ENCODE data around the gene ZSWIM6.
"Not testable (repeated sequence)": the region's sequence is repeated elsewhere in the genome, so short reads cannot be mapped to it uniquely, and the experiment has no call there.

- TF ChIP-seq CTCF (IDR thresholded peaks at IDR 0.05 in 4 of 5, conservative IDR thresholded peaks at IDR 0.05 in 1 of 5); POLR2A (IDR thresholded peaks at IDR 0.05): not testable (repeated sequence)
These were observed 74.4 kb downstream of the ZSWIM6 start for GRCh38 chr5:61406497-61406896.
